ENCODE results near the gene DGCR2. TPM values are rescaled to one million over a fixed set of nuclear protein-coding genes. Genes with fewer than 3 reads are reported as not detected.

The DGCR2 gene
- total and polyA plus RNA-seq, 10 of the 15 experiments (the other 5 are each of a cell fraction or from before 2014, with no cell fraction given) = 0.19 to 28.4 (median 16.0) TPM

- no peak overlapping the region for H3K9ac ChIP-seq (ENCODE audit: control insufficient read depth, insufficient read depth, low read length)
- no peak overlapping the region for H2AFZ ChIP-seq (ENCODE audit: control insufficient read depth, low read depth, low read length)
- no peak for TF ChIP-seq CHD4 (IDR thresholded peaks at IDR 0.05)
- no peak for TF ChIP-seq SREBF1 (IDR thresholded peaks at IDR 0.05; ENCODE audit: low read length)
- TF ChIP-seq BMI1 (IDR thresholded peaks at IDR 0.05; ENCODE audit: borderline replicate concordance) = no peak
- TF ChIP-seq PRDM15 (CRISPR knock-in tag; IDR thresholded peaks at IDR 0.05) = no peak
- TF ChIP-seq SREBF2 (IDR thresholded peaks at IDR 0.05; ENCODE audit: low read length) = no peak
- TF ChIP-seq FOXM1 (IDR thresholded peaks at IDR 0.05; ENCODE audit: low read depth, low read length) = no peak
- TF ChIP-seq SMC3 (IDR thresholded peaks at IDR 0.05; ENCODE audit: borderline replicate concordance, low read length) = no peak
- ChIA-PET POLR2A (no interaction called here), SMC1A (ENCODE audit: uncharacterized antibody, unreplicated experiment) (no interaction called here), CTCF (no interaction called here), RAD21 (ENCODE audit: unreplicated experiment) (no interaction called here)
- no TSS peak for BruUV-seq (replicated peaks)
- H3K9me3 ChIP-seq (replicated peaks; ENCODE audit: control insufficient read depth, insufficient read depth, low read length) = no peaks in the 10 kb centered on the region
- no peak overlapping the region for H3K4me3 ChIP-seq
- H3K27me3 ChIP-seq (replicated peaks in 1 of 2; ENCODE audit: control insufficient read depth in 2 of 2, insufficient read depth in 2 of 2, low read length in 1 of 2) = no peaks in the 10 kb centered on the region
- no peak for DNase-seq (ENCODE audit: low read depth, low spot score)
- no peak for ATAC-seq
- no peak overlapping the region for H3K27ac ChIP-seq (ENCODE audit: control insufficient read depth, insufficient read depth)
- no peak for FAIRE-seq
- intact Hi-C loops (cut with micrococcal nuclease; ENCODE audit: unreplicated experiment) = no loop called here
- no peaks in the 10 kb centered on the region for H3K79me2 ChIP-seq (ENCODE audit: control insufficient read depth, insufficient read depth, low read length)
- no peaks in the 10 kb centered on the region for H3K36me3 ChIP-seq (ENCODE audit: control insufficient read depth in 2 of 2, insufficient read depth in 2 of 2, low read length in 1 of 2)
- H3K4me1 ChIP-seq (ENCODE audit: control insufficient read depth, insufficient read depth, low read length) = no peaks in the 10 kb centered on the region
- no peak overlapping the region for H3K4me2 ChIP-seq (ENCODE audit: control insufficient read depth, insufficient read depth)
- WGBS (ENCODE audit: insufficient coverage, insufficient replicate concordance, low lambda C conversion rate, missing lambda C conversion rate) = 58% methylated on average over 23 of the region's 23 CpGs
- H4K20me1 ChIP-seq (ENCODE audit: control insufficient read depth, insufficient read depth) = no peaks in the 10 kb centered on the region; the same call in 1 of the 2 replicates
- in situ Hi-C loops (cut with MboI) = no loop called here
These were observed 131.7 kb downstream of the DGCR2 start for GRCh38 chr22:18990355-18991137.
